ENCODE results near the gene TPX2. TPM values are rescaled to one million over a fixed set of nuclear protein-coding genes. Genes with fewer than 3 reads are reported as not detected.

The TPX2 gene
- total RNA-seq, 4 donors from 2014 or later, result 3.2 to 15.7 (median 7.8) TPM

GRCh38 chr20:31707994-31708735 is 30.9 kb upstream of the TPX2 start:
- no peak overlapping the region for H3K4me3 ChIP-seq

GRCh38 chr20:31708736-31709534 is 30.2 kb upstream of the TPX2 start:
- DNase-seq, result no peak
- peak overlapping the region; percentile 74 to 85 (median 82) for H3K27ac ChIP-seq
- no peaks in the 10 kb centered on the region for H3K9me3 ChIP-seq
- no peaks in the 10 kb centered on the region for H3K27me3 ChIP-seq
- peaks cover 62 to 77% (median 70%) of the 10 kb centered on the region in 4 donors for H3K4me1 ChIP-seq
- in situ Hi-C loops (cut with MboI; ENCODE audit: low pct_ligation_motif_present in 1 of 4, low pct_unique_long_range_greater_than_20kb in 1 of 4, low sequenced_read_pairs in 3 of 4), result no loop called here
- peaks cover 0 to 8% (median 3%) of the 10 kb centered on the region in 4 donors for H3K36me3 ChIP-seq
- no peak overlapping the region for H3K4me3 ChIP-seq
- intact Hi-C loops (cut with DNase I; ENCODE audit: low total_unique reads), result no loop called here
- no peak for TF ChIP-seq POLR2AphosphoS5 (IDR thresholded peaks at IDR 0.05)
- no peak for TF ChIP-seq POLR2A (IDR thresholded peaks at IDR 0.05)
- no peak for TF ChIP-seq CTCF (IDR thresholded peaks at IDR 0.05)
- TF ChIP-seq EP300 (IDR thresholded peaks at IDR 0.05; ENCODE audit: low read depth), result no peak
- 77% methylated on average over 11 of the region's 11 CpGs; no CpG with 5 or more reads in 1 of the 2 donors for WGBS, 2 donors (ENCODE audit: low coverage in 1 of 2)

More at GRCh38 chr20:31707994-31708735, 30.9 kb upstream of the TPX2 start:
- no peaks in the 10 kb centered on the region for H3K27me3 ChIP-seq
- in situ Hi-C loops (cut with MboI; ENCODE audit: low pct_ligation_motif_present in 1 of 4, low pct_unique_long_range_greater_than_20kb in 1 of 4, low sequenced_read_pairs in 3 of 4), result no loop called here
- TF ChIP-seq CTCF (IDR thresholded peaks at IDR 0.05) (no peak), POLR2A (IDR thresholded peaks at IDR 0.05) (no peak), POLR2AphosphoS5 (IDR thresholded peaks at IDR 0.05) (peak in 2 of 3 donors; percentile 46 to 51), EP300 (IDR thresholded peaks at IDR 0.05; ENCODE audit: low read depth) (no peak)
- peak; percentile 83 for DNase-seq
- H3K4me1 ChIP-seq, result peaks cover 56 to 72% (median 63%) of the 10 kb centered on the region in 4 donors
- H3K9me3 ChIP-seq, result no peaks in the 10 kb centered on the region
- H3K27ac ChIP-seq, result peak overlapping the region; percentile 74 to 85 (median 82)
- H3K36me3 ChIP-seq, result peaks cover 0 to 8% (median 3%) of the 10 kb centered on the region in 4 donors
- 28% methylated on average over 2 of the region's 2 CpGs; no CpG with 5 or more reads in 1 of the 2 donors for WGBS, 2 donors (ENCODE audit: low coverage in 1 of 2)
- intact Hi-C loops (cut with DNase I; ENCODE audit: low total_unique reads), result no loop called here

- Histone ChIP-seq H3K4me3 (no peak overlapping the region), H3K27me3 (no peaks in the 10 kb centered on the region), H3K27ac (peak overlapping the region; percentile 83 to 98 (median 86)), H3K4me1 (peaks cover 63 to 75% (median 68%) of the 10 kb centered on the region in 4 donors), H3K9me3 (no peaks in the 10 kb centered on the region), H3K36me3 (peaks cover 0 to 8% (median 3%) of the 10 kb centered on the region in 4 donors)
- intact Hi-C loops (cut with DNase I; ENCODE audit: low total_unique reads) (no loop called here), in situ Hi-C loops (cut with MboI; ENCODE audit: low pct_ligation_motif_present in 1 of 4, low pct_unique_long_range_greater_than_20kb in 1 of 4, low sequenced_read_pairs in 3 of 4) (no loop called here)
- DNase-seq, result no peak
- TF ChIP-seq CTCF (IDR thresholded peaks at IDR 0.05) (no peak), EP300 (IDR thresholded peaks at IDR 0.05; ENCODE audit: low read depth) (no peak), POLR2A (IDR thresholded peaks at IDR 0.05) (no peak), POLR2AphosphoS5 (IDR thresholded peaks at IDR 0.05) (no peak)
- WGBS, 2 donors (ENCODE audit: low coverage in 1 of 2), result 74 to 86% methylated on average over 4 to 5 of the region's 5 CpGs
Observed at GRCh38 chr20:31709939-31710338, 29.2 kb upstream of the TPX2 start.
